Loucy (cell line): ENCODE measurements around the gene CD27.

ENCODE experiments used
- H2AFZ ChIP-seq: fragments of 200-600 bp; sonication (generic); 2 replicates; pipeline ENCODE4 v1.6.0; 2016; ENCODE audit warnings: antibody characterized with exemption, mild to moderate bottlenecking, low read length, moderate library complexity
- H3F3A ChIP-seq: fragments of 200-600 bp; 2 replicates; pipeline ENCODE4 v1.6.0; 2016; ENCODE audit warnings: antibody characterized with exemption, low read depth, mild to moderate bottlenecking
- H3K27me3 ChIP-seq: fragments of 200-600 bp; sonication (generic); 2 replicates; pipeline ENCODE4 v1.6.1; 2014; ENCODE audit warnings: low read length, mild to moderate bottlenecking; ENCODE audit not compliant: insufficient read depth, poor library complexity, severe bottlenecking
- H3K36me3 ChIP-seq: fragments of 200-600 bp; sonication (generic); 2 replicates; pipeline ENCODE4 v1.6.1; 2016; ENCODE audit warnings: low read length; ENCODE audit not compliant: insufficient read depth
- H3K4me1 ChIP-seq: fragments of 200-600 bp; sonication (generic); 2 replicates; pipeline ENCODE4 v1.5.1; 2014; ENCODE audit warnings: low read length, mild to moderate bottlenecking; ENCODE audit not compliant: insufficient read depth, poor library complexity, severe bottlenecking
- H3K4me2 ChIP-seq: fragments of 200-600 bp; sonication (generic); 2 replicates; pipeline ENCODE4 v1.6.0; 2014; ENCODE audit warnings: antibody characterized with exemption, low read length, low read depth, mild to moderate bottlenecking; ENCODE audit not compliant: poor library complexity, severe bottlenecking
- H3K4me3 ChIP-seq: fragments of 200-600 bp; sonication (generic); 2 replicates; pipeline ENCODE4 v1.5.1; 2014; ENCODE audit warnings: low read length, mild to moderate bottlenecking, mixed read lengths; ENCODE audit not compliant: poor library complexity, severe bottlenecking
- H3K79me2 ChIP-seq: fragments of 200-600 bp; sonication (generic); 2 replicates; pipeline ENCODE4 v1.6.1; 2014; ENCODE audit warnings: low read length; ENCODE audit not compliant: insufficient read depth
- H3K9ac ChIP-seq: fragments of 200-600 bp; sonication (generic); 2 replicates; pipeline ENCODE4 v1.6.0; 2014; ENCODE audit warnings: mild to moderate bottlenecking, low read depth, low read length, moderate library complexity; ENCODE audit not compliant: poor library complexity, severe bottlenecking
- H3K9me2 ChIP-seq: fragments of 200-600 bp; sonication (generic); replicated peaks from 2 replicates; pipeline ENCODE4 v1.6.1; 2016; ENCODE audit warnings: low read depth, low read length, mixed read lengths
- H3K9me3 ChIP-seq: fragments of 200-600 bp; sonication (generic); 2 replicates; pipeline ENCODE4 v1.6.1; 2014; ENCODE audit warnings: mild to moderate bottlenecking, antibody characterized with exemption, low read length, low read depth; ENCODE audit not compliant: insufficient read depth
- H4K20me1 ChIP-seq: fragments of 200-600 bp; sonication (generic); 2 replicates; pipeline ENCODE4 v1.6.0; 2014; ENCODE audit warnings: antibody characterized with exemption, low read length, mild to moderate bottlenecking; ENCODE audit not compliant: insufficient read depth, poor library complexity, severe bottlenecking
- EZH2phosphoT487 ChIP-seq: fragments of 200-600 bp; IDR thresholded peaks from 2 replicates; pipeline ENCODE4 v1.6.1; 2018; ENCODE audit warnings: antibody characterized with exemption, mild to moderate bottlenecking, moderate library complexity, borderline replicate concordance
- TF ChIP-seq, protein P1 (sequence below): fragments of 200-600 bp; sonication (generic); conservative IDR thresholded peaks from 2 replicates; pipeline ENCODE4 v1.5.1; 2014; ENCODE audit warnings: mild to moderate bottlenecking, antibody characterized with exemption, low read length

Gene CD27

GRCh38 chr12:6434205-6435140, 10.3 kb upstream of the CD27 start:
- Histone ChIP-seq H3K4me1 (peaks cover 5% of the 10 kb centered on the region), H2AFZ (no peak overlapping the region), H3K9me2 (no peaks in the 10 kb centered on the region), H3K36me3 (no peaks in the 10 kb centered on the region), H3K27me3 (no peaks in the 10 kb centered on the region), H3K9ac (no peak overlapping the region), H3K4me2 (no peak overlapping the region), H3K4me3 (no peak overlapping the region), H3K79me2 (no peaks in the 10 kb centered on the region), H4K20me1 (no peaks in the 10 kb centered on the region), H3F3A (no peaks in the 10 kb centered on the region), H3K9me3 (no peaks in the 10 kb centered on the region)
- TF ChIP-seq, protein P1, sequence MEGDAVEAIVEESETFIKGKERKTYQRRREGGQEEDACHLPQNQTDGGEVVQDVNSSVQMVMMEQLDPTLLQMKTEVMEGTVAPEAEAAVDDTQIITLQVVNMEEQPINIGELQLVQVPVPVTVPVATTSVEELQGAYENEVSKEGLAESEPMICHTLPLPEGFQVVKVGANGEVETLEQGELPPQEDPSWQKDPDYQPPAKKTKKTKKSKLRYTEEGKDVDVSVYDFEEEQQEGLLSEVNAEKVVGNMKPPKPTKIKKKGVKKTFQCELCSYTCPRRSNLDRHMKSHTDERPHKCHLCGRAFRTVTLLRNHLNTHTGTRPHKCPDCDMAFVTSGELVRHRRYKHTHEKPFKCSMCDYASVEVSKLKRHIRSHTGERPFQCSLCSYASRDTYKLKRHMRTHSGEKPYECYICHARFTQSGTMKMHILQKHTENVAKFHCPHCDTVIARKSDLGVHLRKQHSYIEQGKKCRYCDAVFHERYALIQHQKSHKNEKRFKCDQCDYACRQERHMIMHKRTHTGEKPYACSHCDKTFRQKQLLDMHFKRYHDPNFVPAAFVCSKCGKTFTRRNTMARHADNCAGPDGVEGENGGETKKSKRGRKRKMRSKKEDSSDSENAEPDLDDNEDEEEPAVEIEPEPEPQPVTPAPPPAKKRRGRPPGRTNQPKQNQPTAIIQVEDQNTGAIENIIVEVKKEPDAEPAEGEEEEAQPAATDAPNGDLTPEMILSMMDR, result no peak
- no peak for TF ChIP-seq EZH2phosphoT487

GRCh38 chr12:6435961-6436715, 8.6 kb upstream of the CD27 start:
- H2AFZ ChIP-seq, result no peak overlapping the region
- no peaks in the 10 kb centered on the region for H3K9me3 ChIP-seq
- no peak overlapping the region for H3K9ac ChIP-seq
- no peaks in the 10 kb centered on the region for H3K27me3 ChIP-seq
- H3K4me2 ChIP-seq, result no peak overlapping the region
- no peak for TF ChIP-seq EZH2phosphoT487
- TF ChIP-seq, protein P1, result no peak
- H3K79me2 ChIP-seq, result no peaks in the 10 kb centered on the region
- H3K4me1 ChIP-seq, result no peaks in the 10 kb centered on the region
- no peaks in the 10 kb centered on the region for H3F3A ChIP-seq
- no peaks in the 10 kb centered on the region for H3K36me3 ChIP-seq
- H4K20me1 ChIP-seq, result no peaks in the 10 kb centered on the region
- no peak overlapping the region for H3K4me3 ChIP-seq
- no peaks in the 10 kb centered on the region for H3K9me2 ChIP-seq

GRCh38 chr12:6437586-6437985, 7.2 kb upstream of the CD27 start:
- no peaks in the 10 kb centered on the region for H3K4me1 ChIP-seq
- H3K4me3 ChIP-seq, result no peak overlapping the region
- no peak overlapping the region for H3K9ac ChIP-seq
- no peaks in the 10 kb centered on the region for H3K9me2 ChIP-seq
- H3K4me2 ChIP-seq, result no peak overlapping the region
- H3F3A ChIP-seq, result no peaks in the 10 kb centered on the region
- H3K9me3 ChIP-seq, result no peaks in the 10 kb centered on the region
- H2AFZ ChIP-seq, result no peak overlapping the region
- no peak for TF ChIP-seq EZH2phosphoT487
- TF ChIP-seq, protein P1, result no peak
- no peaks in the 10 kb centered on the region for H3K27me3 ChIP-seq
- H3K79me2 ChIP-seq, result no peaks in the 10 kb centered on the region
- H4K20me1 ChIP-seq, result no peaks in the 10 kb centered on the region
- H3K36me3 ChIP-seq, result no peaks in the 10 kb centered on the region
